T-helper 9 cell (primary cell): ENCODE measurements around the gene ACSL5.
"Not testable (repeated sequence)": the region's sequence is repeated elsewhere in the genome, so short reads cannot be mapped to it uniquely, and the experiment has no call there.

Source experiments
- DNase-seq: peaks from one replicate; pipeline ENCODE4 v3.0.0-alpha.2; 2020

The ACSL5 gene

GRCh38 chr10:112376396-112376790 is 2.5 kb downstream of the ACSL5 start:
- DNase-seq = no peak

GRCh38 chr10:112377116-112377515 is 3.2 kb downstream of the ACSL5 start:
- DNase-seq = not testable (repeated sequence)

- no peak for DNase-seq
Observed at GRCh38 chr10:112379635-112380296, 5.8 kb downstream of the ACSL5 start.

GRCh38 chr10:112382515-112383235 is 8.8 kb downstream of the ACSL5 start:
- no peak for DNase-seq

- DNase-seq = no peak
Observed at GRCh38 chr10:112383325-112383724, 9.4 kb downstream of the ACSL5 start.

GRCh38 chr10:112384141-112384540 is 10.2 kb downstream of the ACSL5 start:
- DNase-seq = no peak

GRCh38 chr10:112385201-112385600 is 11.3 kb downstream of the ACSL5 start:
- DNase-seq = no peak

- DNase-seq = not testable (repeated sequence)
Observed at GRCh38 chr10:112388056-112388455, 14.1 kb downstream of the ACSL5 start.

- no peak for DNase-seq
Observed at GRCh38 chr10:112388548-112388947, 14.6 kb downstream of the ACSL5 start.

- no peak for DNase-seq
Observed at GRCh38 chr10:112389271-112389822, 15.4 kb downstream of the ACSL5 start.

- no peak for DNase-seq
Observed at GRCh38 chr10:112390125-112390703, 16.3 kb downstream of the ACSL5 start.

GRCh38 chr10:112393341-112393740 is 19.4 kb downstream of the ACSL5 start:
- DNase-seq = no peak

- DNase-seq = no peak
Observed at GRCh38 chr10:112393827-112394226, 19.9 kb downstream of the ACSL5 start.

GRCh38 chr10:112394475-112394875 is 20.6 kb downstream of the ACSL5 start:
- no peak for DNase-seq

GRCh38 chr10:112395809-112396530 is 22.1 kb downstream of the ACSL5 start:
- DNase-seq = no peak

GRCh38 chr10:112397592-112397991 is 23.7 kb downstream of the ACSL5 start:
- no peak for DNase-seq

GRCh38 chr10:112402917-112403316 is 29.0 kb downstream of the ACSL5 start:
- DNase-seq = no peak

GRCh38 chr10:112404617-112405016 is 30.7 kb downstream of the ACSL5 start:
- DNase-seq = no peak

GRCh38 chr10:112406806-112407205 is 32.9 kb downstream of the ACSL5 start:
- DNase-seq = not testable (repeated sequence)

GRCh38 chr10:112407696-112408095 is 33.8 kb downstream of the ACSL5 start:
- DNase-seq = no peak

GRCh38 chr10:112409299-112409698 is 35.4 kb downstream of the ACSL5 start:
- no peak for DNase-seq

GRCh38 chr10:112409755-112410154 is 35.8 kb downstream of the ACSL5 start:
- DNase-seq = no peak

- no peak for DNase-seq
Observed at GRCh38 chr10:112412696-112413095, 38.8 kb downstream of the ACSL5 start.
